HFFc6 (cell line): ENCODE measurements around the gene MYEOV. TPM values are rescaled to one million over a fixed set of nuclear protein-coding genes. Genes with fewer than 3 reads are reported as not detected.

Source experiments
- DNase-seq: peaks from one replicate; pipeline ENCODE4 v3.0.0-alpha.2; 2018
- H3K27ac Mint-ChIP-seq: 2 replicates; pipeline ENCODE4 v1.8.0; 2020; ENCODE audit warnings: mild to moderate bottlenecking, mixed read lengths
- H3K27me3 Mint-ChIP-seq: 2 replicates; pipeline ENCODE4 v1.8.0; 2021; ENCODE audit warnings: mild to moderate bottlenecking, moderate library complexity, mixed read lengths; ENCODE audit not compliant: insufficient read depth
- H3K36me3 Mint-ChIP-seq: 2 replicates; pipeline ENCODE4 v1.8.0; 2021; ENCODE audit warnings: low read depth, mixed read lengths
- H3K4me1 Mint-ChIP-seq: 2 replicates; pipeline ENCODE4 v1.8.0; 2020; ENCODE audit warnings: low read depth, mixed read lengths
- H3K4me3 Mint-ChIP-seq: 2 replicates; pipeline ENCODE4 v1.8.0; 2020; ENCODE audit warnings: mild to moderate bottlenecking, moderate library complexity, mixed read lengths
- H3K9me3 Mint-ChIP-seq: 2 replicates; pipeline ENCODE4 v1.8.0; 2020; ENCODE audit warnings: mild to moderate bottlenecking, mixed read lengths
- CTCF ChIP-seq: fragments of 200-600 bp; sonication (generic); IDR thresholded peaks from 2 replicates; pipeline ENCODE4 v1.5.0; 2021; ENCODE audit warnings: antibody characterized with exemption, mild to moderate bottlenecking
- total RNA-seq, 6 experiments: library from RNA; stranded (reverse); fragmentation: NEBNext Ultra II Directional; extraction: Animal tissue kit (Norgen Biotek cat#: 25700); gene quantifications; 2 replicates in 1 of 6; 3 replicates in 5 of 6; pipeline ENCODE4 v1.2.3, GENCODE V29; 2021

Gene MYEOV
- total RNA-seq, 6 experiments from 2014 or later: 55.5 to 93.3 (median 79.9) TPM

DNA sequence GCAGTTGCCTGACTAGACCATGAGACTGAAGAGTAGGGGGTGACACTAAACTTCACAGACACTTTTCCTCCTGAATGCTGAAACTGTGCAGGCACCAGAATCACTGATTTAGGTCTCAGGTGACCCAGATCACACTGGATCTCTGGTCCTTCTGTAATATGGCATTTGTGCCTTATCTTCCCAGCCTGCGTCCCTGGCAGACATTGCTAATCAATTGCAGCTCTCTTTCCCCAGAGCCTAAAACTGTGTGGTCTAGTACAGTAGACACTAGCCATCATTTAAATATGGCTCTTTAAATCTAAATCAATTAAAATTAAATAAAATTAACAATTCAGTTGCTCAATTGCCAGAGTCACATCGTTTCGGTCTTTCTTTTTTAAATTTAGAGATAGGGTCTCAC lies 17.8 kb upstream of the MYEOV start:
- Mint-ChIP-seq H3K27ac (no peak overlapping the region), H3K4me3 (no peak overlapping the region), H3K9me3 (no peaks in the 10 kb centered on the region), H3K27me3 (peaks cover 33% of the 10 kb centered on the region), H3K4me1 (no peaks in the 10 kb centered on the region), H3K36me3 (no peaks in the 10 kb centered on the region)
- no peak for DNase-seq
- TF ChIP-seq CTCF: no peak

DNA sequence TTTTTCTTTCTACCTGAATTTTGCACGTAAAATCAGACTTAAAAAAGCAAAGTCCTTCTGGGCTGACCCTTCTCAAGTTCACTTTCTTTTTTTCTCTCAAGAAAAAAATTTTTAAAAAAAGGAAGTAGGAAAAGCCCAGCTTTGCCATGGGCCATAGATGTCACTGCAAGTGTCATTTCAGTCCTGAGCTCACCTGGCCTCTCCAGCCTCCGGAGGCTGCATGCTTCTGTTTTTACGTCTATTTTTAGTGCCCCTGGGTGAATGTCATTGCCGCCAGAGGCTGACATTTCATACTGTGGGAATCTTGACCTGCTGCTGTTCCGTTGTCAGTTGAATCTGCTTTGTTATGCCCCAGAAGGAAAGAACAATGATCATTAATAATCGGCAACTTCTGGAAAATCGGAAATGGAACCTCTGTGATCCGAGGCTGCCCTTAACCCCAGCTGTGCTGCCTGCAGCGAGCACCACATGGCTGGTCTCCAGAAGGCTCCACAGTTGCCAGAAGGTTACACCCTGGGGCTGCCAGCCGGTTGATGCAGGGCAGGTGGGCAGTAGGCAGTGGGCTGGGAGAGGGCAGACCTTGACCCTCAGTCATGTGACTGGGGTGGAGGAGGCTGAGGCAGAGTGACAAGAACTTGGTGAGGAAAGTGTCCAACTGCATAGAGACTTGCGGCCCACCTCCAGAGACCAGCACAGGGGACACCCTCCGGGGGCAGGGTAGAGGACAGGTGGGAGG lies 16.7 kb upstream of the MYEOV start:
- H3K27ac Mint-ChIP-seq: no peak overlapping the region
- no peaks in the 10 kb centered on the region for H3K4me1 Mint-ChIP-seq
- H3K36me3 Mint-ChIP-seq: no peaks in the 10 kb centered on the region
- no peak for DNase-seq
- no peak overlapping the region for H3K4me3 Mint-ChIP-seq
- no peak for TF ChIP-seq CTCF
- no peaks in the 10 kb centered on the region for H3K9me3 Mint-ChIP-seq
- peaks cover 25% of the 10 kb centered on the region for H3K27me3 Mint-ChIP-seq

DNA sequence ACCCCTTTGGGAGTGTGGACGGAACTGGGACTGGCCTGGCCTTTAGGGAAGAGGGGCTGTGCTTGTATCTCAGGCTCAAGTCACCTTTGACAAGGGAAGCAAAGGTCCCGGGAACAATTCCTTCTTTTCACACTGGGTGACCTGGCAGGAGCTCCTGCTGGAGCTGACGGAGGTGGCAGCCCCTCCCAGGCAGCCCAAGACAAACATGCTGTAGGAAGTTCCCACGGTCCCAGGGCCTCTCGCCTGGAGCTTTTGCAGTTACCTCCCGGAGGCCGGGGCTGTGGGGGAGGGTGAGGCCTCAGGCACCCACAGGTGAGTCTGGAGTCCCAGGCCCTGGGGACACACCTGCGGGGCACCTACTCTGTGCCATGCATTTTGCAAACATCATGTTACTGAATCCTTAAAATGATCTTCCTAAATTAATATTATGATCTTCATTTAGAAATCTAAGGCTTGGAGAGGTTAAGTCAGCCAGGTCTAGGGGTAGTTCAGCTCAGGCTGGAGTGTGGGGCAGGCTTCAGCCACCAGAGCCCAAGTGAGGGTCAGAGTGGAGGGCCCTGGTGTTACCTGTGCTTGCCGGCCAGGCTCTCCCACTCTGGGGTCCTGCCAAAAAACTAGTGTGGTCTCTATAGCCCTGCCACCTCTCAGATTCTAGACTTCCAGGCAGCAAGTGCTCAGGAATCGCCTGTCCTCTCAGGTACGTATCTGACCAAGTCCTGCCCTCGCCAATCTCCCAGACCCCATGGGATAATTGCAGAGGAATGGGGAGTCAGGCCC lies 15.7 kb upstream of the MYEOV start:
- H3K9me3 Mint-ChIP-seq: peaks cover 2% of the 10 kb centered on the region; the same call in 1 of the 2 replicates

DNA sequence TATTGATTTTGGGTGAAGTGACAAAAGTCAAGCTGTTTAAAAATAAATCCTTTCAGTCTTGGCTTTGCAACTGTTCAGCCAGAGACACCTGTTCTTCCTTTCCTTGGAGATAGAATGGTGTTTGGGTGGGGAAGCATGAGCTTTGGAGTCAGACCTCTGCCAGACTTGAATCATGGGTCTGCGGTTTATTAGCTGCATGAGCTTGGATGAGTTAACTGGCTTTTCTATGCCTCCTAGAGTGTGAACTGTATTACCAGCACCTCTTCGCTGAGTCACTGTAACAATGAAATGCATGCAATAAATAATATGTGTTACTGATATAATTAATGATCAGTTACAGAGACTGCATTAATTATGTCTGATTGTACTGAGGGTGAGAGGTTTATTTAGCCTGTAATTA lies 13.5 kb upstream of the MYEOV start:
- peaks cover 4% of the 10 kb centered on the region; the same call in 1 of the 2 replicates for H3K9me3 Mint-ChIP-seq
- peak overlapping the region; percentile 57 for H3K27ac Mint-ChIP-seq
- no peak for TF ChIP-seq CTCF
- H3K36me3 Mint-ChIP-seq: 0 out of 2 replicates have a peak, but pooled peaks cover 5% of the 10 kb centered on the region
- peak; percentile 34 for DNase-seq
- peaks cover 14% of the 10 kb centered on the region for H3K27me3 Mint-ChIP-seq
- H3K4me3 Mint-ChIP-seq: peak overlapping the region; percentile 53; the same call in 1 of the 2 replicates
- no peaks in the 10 kb centered on the region for H3K4me1 Mint-ChIP-seq

More for the DNA sequence above, 15.7 kb upstream of the MYEOV start:
- Mint-ChIP-seq H3K27me3 (peaks cover 25% of the 10 kb centered on the region), H3K36me3 (0 out of 2 replicates have a peak, but pooled peaks cover 2% of the 10 kb centered on the region), H3K27ac (no peak overlapping the region), H3K4me1 (no peaks in the 10 kb centered on the region), H3K4me3 (no peak overlapping the region)
- no peak for TF ChIP-seq CTCF
- no peak for DNase-seq

- Mint-ChIP-seq H3K27ac (peak overlapping the region; percentile 57), H3K36me3 (0 out of 2 replicates have a peak, but pooled peaks cover 5% of the 10 kb centered on the region), H3K4me3 (peak overlapping the region; percentile 53), H3K9me3 (peaks cover 4% of the 10 kb centered on the region; the same call in 1 of the 2 replicates), H3K27me3 (peaks cover 9% of the 10 kb centered on the region), H3K4me1 (no peaks in the 10 kb centered on the region)
- peak; percentile 83 for DNase-seq
- TF ChIP-seq CTCF: no peak
These were observed 13.0 kb upstream of the MYEOV start for GRCh38 chr11:69280994-69281393.
